ENCODE data around the gene NFIB.

DNA sequence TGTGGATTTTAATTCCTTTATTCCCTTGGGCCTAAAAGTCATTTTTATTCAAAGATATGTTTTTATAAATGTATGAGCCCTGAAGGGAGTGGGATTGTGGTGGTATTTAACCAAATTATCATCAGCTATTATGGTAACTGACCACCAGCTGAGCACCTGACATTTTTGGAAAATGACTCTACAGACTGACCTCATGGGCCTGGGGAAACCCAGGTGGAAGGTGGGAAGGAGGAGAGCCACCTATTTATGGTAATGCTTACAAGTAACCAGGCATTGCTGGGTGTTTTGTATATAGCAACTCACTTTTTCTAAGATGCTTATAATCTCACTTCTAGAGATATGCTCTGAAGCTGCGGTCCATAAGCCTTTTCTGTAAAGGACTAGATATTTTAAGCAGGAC is 22.3 kb upstream of the NFIB start:
- TF ChIP-seq, protein P1, sequence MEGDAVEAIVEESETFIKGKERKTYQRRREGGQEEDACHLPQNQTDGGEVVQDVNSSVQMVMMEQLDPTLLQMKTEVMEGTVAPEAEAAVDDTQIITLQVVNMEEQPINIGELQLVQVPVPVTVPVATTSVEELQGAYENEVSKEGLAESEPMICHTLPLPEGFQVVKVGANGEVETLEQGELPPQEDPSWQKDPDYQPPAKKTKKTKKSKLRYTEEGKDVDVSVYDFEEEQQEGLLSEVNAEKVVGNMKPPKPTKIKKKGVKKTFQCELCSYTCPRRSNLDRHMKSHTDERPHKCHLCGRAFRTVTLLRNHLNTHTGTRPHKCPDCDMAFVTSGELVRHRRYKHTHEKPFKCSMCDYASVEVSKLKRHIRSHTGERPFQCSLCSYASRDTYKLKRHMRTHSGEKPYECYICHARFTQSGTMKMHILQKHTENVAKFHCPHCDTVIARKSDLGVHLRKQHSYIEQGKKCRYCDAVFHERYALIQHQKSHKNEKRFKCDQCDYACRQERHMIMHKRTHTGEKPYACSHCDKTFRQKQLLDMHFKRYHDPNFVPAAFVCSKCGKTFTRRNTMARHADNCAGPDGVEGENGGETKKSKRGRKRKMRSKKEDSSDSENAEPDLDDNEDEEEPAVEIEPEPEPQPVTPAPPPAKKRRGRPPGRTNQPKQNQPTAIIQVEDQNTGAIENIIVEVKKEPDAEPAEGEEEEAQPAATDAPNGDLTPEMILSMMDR (IDR thresholded peaks at IDR 0.05): no peak
- TF ChIP-seq POLR2A (IDR thresholded peaks at IDR 0.05): no peak

Data from uterus (tissue), 2 donors.